HG03045 (cell line): ENCODE measurements around the gene MOXD1.
"Not testable (repeated sequence)": the region's sequence is repeated elsewhere in the genome, so short reads cannot be mapped to it uniquely, and the experiment has no call there.

Source experiments
- ATAC-seq: cut with Tn5 transposase; IDR thresholded peaks from one replicate; pipeline ENCODE4 v1.9.1; 2021; ENCODE audit warnings: mild to moderate bottlenecking, moderate library complexity; ENCODE audit not compliant: unreplicated experiment

MOXD1 gene

DNA sequence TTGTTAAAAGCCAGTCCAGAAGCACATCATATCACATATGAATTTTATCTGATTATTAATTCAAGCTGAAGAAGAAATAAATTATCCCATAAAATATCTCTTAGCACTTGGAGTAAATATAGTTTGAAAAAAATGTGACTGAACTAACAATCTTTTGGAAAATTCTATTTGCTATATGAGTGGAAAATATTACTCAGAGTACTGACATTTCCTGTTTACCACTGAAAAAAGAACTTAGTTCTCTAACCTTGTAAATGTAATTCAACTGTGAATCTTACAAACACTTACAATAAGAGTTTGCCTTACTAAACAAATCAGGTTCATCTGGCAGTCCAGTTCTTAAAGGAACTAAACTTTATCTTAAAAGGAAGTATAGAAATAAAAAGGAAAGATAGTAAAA lies 44.2 kb downstream of the MOXD1 start:
- no peak for ATAC-seq

DNA sequence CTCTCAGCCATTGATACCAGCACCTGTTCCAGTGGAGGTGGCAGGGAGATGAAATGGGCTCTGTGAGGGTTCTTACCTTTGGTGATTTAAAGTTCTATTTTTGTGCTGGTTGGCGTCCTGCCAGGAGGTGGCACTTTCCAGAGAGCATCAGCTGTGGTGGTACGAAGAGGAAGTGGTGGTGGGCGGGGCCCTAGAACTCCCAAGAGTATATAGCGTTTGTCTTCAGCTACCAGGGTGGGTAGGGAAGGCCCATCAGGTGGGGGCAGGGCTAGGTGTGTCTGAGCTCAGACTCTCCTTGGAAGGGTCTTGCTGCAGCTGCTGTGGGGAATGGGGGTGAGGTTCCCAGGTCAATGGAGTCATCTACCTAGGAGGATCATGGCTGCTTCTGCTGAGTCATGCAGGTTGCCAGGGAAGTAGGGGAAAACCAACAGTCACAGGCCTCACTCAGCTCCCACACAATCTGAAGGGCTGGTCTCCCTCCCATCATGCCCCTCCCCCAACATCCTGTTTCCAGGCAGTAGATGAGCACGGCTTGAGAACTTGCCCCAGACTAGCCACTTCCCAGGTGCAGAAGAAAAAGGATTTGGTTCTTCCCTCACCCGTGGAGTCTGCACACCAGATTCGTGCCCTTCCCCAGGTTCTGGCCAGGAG lies 46.6 kb downstream of the MOXD1 start:
- no peak for ATAC-seq

DNA sequence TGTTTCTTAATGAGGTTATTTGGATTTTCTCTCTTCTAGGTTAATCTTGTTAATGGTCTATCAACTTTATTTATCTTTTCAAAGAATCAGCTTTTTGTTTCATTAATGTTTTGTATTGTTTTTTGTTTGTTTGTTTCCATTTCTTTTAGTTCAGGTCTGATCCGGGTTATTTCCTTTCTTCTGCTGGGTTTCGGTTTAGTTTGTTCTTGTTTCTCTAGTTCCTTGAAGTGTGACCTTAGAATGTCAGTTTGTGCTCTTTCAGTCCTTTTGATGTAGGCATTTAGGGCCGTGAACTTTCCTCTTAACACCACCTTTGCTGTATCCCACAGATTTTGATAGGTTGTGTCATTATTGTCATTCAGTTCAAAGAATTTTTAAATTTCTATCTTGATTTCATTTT lies 49.3 kb downstream of the MOXD1 start:
- ATAC-seq: not testable (repeated sequence)

DNA sequence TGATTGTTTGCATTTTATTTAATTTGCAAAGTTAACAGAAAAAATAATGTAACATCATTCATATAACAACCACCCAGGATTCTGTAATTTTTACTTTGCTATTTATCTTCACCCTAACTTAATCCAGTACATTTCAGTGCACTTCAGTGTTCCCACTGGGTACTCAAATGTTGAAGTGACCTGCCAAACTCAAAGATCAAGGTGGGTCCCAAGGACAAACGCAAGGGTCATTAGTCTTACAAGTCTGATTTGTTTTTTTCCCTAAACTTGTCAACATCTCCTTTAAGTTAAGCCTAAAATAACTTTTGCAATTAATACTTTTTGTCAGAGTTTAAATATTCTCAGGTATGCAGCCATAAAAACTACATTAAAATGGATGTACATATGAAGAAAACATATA lies 53.0 kb downstream of the MOXD1 start:
- ATAC-seq: no peak

DNA sequence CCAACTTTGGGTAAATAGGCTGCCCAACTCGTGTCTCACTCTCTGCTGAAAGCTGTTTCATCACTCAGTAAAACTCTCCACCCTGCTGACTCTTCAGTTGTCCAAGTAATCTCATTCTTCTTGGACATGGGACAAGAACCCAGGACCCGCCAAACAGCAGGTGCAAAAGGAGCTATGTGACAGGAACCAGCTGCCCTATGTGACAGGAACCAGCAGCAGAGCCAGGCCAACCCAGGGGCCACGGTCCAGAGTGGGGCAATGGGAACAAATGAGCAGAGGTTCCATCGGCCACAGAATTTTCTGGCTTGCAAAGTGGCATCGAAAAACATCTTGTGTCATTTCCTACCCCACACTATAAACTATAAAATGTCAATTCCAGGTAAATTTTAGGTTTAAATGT lies 56.5 kb downstream of the MOXD1 start:
- ATAC-seq: no peak

DNA sequence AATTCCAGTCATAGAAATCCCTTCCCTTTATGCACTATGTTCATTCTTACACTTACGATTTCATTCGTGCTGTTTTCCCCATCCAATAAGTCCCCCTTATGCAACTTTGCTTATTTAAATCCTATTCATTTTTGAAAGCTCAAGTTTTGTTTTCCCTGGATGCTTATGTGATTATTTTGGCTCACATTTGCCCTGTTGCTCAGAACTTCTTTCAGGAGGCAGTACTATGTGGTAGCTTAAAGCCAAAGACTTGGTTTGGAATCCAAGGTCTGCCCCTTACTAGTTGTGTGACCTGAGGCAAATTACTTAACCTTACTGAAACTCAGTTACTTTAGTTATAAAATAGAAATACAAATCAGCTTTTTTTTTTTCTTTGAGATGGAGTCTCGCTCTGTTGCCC lies 59.6 kb downstream of the MOXD1 start:
- no peak for ATAC-seq

DNA sequence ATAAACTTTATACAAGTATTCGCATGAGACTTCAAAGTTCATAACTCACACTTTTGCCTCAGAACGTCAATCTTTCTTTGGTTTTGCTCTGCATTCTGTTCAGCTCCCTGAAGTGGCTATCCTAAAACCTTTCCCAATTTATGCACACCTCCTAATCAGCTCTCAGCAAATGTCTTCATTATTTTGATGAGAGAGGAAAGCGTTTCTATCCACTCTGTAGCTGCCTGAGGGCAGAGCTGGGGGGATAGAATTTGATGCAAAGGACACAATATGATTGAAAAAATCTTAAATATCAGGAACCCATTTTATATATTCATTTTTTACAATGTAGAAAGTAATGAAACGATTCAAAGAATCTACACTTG lies 66.8 kb downstream of the MOXD1 start:
- ATAC-seq: no peak

DNA sequence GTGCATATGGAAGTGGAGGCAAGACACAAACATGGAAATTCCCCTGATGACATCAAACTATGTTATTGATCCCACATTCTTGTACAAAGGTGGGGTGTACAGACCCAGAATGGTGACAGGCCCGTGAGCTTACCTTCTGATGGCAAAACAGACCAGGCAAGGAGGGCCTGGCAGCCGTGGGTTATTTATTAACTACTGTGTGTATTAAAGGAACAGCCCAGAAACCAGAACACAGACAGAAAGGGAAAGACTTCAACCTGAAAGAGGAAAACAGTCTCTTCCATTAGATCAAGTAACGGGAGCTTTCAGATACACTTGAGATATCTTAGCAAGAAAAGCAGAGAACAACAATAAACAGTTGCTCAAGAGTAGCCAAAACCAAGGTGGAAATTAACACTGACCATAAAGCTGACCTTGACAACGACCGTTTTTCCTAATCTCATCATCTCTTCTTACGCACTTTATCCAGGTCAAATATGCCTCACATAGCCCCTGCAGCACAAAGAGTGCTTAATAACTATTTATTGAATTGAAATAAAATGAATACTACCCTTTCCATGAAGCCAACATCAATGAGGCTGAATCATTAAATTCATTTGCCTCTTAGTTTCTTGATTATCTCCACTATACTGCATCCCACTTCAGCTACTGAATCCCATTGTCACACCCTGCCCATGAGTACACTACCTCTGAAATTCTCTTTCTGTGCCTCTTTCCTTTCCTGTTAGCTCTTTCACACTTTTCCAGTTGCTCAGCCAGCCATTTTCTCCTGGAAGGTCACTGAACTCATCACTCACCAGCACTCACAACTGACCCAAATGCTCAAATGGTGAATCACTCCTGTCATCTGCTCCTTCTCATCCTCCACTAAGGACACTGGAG lies 67.4 kb downstream of the MOXD1 start:
- no peak for ATAC-seq

DNA sequence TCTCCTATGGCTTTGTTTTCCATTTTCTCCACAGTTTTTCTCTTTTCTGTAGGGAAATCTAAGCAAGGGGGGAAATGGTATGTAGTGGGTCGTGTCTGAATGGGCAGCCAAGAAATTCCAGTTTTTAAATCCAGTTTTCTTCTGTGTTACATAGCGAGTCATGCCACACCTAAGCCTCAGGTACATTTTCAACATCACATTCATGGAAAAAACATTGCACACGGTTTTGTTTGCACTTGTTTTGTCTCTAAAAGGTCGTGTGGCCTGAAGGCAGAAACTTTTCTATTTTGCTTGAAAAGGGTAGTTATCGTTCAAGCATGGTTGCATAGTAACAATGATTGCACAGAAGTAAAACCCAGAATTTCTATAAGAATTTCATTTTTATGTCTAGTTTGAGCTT lies 70.5 kb downstream of the MOXD1 start:
- no peak for ATAC-seq

DNA sequence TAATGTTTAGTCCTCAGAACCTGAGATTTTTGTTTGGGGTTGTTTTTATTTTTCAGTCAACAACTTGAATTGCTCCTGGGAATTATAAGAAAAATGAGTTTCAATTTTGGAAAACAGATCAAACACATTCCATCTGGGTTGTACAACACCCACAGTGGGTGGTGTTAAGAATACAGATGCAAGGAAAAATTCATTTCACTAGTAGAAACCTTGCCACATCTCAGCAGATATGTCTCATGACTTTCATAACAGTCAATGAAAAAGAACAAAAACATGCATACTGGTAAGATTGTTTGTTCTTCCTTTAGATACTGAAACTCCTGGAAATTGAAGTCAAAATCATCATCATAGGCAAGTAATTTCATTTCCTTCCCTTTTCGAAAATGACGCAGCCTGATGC lies 78.9 kb downstream of the MOXD1 start:
- ATAC-seq: no peak

DNA sequence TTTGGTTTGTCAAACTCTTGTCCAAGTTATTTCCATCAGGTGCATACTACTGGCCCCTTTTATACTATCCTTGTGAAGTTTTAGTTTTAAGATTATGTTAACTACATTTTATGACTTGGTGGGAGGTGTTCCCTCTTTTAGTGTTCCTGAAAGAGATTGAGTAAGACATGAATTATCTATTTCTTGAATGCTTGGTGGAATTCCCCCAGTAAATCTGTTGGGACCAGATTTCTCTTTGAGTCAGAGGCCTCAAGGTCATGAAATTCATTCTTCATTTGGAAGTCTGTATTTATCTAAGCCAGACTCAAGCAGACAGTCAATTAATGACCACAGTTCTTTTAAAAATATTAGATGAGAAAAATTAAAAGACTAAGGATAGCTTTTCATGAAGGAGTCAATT lies 81.3 kb downstream of the MOXD1 start:
- no peak for ATAC-seq

DNA sequence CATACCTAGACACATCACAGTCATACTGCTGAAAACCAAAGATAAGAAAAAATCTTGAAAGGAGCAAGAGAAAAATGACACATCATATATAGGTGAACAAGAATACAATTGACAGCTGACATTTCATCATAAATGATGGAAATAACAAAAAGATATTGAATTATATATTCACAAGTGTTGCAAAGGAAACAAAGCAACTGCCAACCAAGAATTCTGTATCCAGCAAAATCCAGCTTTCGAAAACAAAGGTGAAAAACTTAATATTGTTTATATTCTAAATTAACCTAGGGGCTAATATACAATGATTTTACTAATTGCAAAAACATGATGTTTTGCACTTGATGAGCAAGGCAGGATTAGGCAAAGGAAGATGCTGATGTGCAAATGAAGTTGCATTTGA lies 84.3 kb downstream of the MOXD1 start:
- ATAC-seq: no peak

DNA sequence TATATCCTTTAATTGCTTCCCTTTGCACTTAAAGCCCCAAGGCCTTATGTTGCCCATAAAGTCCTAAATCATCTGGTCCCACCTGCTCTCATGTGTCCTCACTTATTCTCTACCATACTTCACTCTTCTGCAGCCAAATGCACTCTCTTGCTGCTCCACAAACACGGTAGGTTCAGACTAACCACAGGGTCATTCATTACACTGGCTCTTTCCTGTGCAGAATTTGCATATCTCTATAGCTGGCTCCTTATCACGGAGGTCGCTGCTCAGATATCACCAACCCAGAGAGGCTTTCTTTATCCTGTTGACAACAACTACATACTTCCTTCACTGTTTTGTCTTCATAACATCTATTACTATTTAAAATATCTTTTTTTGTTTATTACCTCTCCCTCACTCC lies 86.8 kb downstream of the MOXD1 start:
- ATAC-seq: no peak

DNA sequence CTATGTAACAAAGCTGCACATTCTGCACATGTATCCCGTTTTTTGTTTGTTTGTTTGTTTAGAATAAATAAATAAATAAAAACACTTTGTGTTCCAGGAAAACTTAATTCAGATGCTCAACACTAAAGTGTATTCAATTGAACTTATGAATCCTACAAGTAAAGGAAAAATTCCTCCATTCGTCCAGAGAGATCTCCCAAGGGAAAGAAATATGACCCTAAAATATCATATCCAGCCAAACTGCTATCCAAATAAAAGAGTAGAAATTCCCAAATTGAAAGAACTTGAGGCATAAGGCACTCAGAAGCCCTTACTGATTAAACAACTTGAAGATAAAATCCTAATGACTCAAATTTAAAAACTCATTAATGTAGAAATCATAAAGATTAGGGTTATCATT lies 90.4 kb downstream of the MOXD1 start:
- no peak for ATAC-seq

DNA sequence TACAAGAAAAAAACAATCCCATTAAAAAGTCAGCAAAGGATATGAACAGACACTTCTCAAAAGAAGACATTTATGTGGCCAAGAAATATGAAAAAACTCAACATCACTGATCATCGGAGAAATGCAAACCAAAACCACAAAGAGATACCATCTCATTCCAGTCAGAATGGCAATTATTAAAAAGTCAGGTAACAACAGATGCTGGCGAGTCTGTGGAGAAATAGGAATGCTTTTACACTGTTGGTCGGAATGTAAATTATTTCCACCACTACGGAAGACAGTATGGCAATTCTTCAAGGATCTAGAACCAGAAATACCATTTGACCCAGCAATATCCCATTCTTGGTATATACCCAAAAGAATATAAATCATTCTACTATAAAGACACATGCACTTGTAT lies 91.1 kb downstream of the MOXD1 start:
- not testable (repeated sequence) for ATAC-seq

DNA sequence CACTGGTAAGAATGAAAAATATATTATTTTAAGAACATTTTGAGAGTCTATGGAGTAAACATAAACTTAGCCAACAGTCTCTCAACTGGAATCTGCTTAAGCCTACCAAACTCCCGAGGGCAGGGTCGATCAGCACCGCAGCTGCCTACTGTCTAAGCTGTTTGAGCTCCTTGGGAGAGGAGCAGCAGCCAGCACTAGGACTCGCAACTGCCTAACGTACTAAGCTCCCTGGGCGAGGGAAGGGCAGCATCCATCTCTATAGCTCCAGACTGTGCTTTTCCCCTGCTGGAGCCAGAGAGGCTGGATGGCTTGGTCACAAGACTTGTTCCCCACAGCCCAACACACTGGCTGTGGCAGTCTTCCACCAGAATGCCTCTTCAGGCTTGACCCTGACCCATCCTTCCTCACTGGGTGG lies 96.4 kb downstream of the MOXD1 start:
- no peak for ATAC-seq

DNA sequence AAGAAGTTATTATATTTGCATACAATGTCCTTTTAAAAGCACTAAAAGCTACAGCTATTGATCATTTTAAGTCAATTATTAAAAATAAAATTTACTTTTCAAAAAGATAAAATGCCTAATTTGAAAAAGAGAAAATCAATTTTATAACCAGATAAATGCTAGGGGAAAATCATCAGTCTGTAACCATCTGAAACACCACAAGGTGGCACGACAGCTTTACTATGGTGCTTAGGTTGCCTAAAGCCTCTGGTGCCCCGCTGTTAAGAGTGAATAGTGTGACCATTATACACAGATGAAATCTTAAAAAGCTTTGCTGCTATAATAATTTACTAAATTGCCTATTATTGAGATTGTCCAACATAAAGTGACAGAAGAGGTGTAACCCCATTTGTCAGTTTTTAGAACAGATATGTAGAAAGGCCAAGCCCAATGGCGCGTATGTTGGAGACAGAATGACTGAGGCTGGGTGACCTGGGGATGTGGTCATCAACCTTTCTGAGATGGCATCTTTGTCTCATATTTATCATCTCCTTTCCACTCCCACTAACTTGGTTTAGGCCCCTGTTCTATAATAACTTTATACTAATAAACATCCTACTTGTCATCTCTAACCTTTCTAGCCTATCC lies 100.8 kb downstream of the MOXD1 start:
- ATAC-seq: no peak

DNA sequence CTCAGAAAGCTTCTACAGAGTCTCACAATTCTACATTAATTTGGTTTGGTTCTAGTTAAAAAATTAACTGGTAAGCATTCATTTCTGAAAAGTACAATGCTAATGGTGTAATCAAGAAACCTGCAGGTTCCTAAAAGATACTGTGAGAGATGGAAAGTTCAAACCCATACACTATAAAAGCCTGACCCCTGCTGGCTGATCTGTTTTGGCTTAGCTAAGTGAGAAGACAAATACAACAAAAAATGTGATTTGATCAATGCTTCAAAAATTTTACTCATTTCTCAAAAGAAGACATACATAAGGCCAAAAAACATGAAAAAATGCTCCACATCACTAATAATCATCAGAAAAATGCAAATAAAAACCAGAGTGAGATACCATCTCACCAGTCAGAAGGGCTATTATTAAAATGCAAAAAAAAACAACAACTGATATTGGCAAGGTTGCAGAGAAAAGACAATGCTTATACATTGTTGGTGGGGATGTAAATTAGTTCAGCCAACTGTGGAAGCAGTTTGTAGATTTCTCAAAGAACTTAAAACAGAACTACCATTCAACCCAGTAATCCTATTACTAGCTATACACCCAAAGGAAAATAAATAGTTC lies 102.8 kb downstream of the MOXD1 start:
- ATAC-seq: peak; percentile 53

DNA sequence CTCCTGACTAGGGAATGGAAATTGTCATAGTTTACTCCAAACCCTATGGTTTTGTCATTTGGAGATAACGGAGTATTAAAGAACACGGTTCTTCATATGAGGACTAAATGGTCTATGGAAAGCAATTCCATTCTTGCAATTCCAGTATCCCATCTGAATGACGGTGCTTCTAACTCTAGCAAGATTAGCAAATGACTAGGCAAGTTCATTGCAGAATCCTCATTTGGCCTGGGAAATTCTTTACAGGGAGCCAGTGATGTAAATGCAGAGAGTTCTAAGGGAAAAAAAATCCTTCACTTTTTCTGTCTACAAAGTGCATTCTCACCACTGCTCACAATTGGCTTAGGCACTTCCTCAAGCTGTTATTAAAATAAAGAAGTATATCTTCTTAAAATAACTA lies 111.5 kb downstream of the MOXD1 start:
- ATAC-seq: no peak

DNA sequence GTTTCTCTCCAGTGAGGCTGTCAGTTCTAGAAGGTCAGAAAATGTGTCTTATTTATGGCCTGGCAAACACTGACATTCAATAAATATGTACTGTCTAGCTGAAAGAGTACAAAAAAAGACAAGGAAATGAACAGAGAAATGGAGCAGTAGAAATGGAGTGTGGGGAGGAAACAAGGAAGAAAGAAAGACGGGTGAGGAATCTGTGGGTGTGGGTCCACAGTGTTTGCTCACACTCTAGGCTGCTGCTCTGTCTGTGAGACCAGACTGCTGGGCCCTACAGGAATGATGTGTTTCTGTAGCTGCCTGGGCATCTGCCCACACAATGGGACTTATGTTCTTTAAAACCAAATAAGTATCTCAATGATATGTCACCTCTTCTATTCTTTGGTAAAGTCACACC lies 114.2 kb downstream of the MOXD1 start:
- no peak for ATAC-seq

DNA sequence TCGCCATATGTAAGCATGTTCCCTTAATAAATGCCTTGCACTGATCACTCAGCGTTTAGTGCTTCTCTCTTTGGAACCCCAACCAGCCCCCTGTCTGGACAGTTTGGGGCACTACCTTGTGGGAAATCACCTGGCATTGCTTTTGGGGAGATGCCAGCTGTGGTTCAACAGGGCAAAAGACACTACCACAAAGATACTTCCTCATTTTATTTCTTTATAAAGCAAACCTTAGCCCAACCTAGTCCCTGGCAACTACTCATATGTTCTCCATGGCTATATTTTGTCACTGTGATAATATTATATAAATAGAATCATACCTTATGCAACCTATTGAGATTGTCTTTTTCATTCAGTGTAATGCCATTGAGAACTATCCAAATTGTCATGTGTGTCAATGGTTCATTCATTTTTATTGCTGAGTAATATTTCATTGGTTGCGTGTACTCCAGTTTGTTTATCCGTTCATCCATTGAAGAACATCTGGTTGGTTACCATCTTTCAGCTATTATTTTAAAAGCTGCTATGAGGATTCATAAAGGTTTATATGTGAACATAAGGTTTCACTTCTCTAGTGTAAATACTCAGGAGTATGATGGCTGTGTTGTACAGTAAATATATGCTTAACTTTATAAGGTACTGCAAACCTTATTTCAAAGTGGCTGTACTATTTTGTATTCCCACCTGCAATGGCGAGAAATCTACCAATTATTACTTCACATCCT lies 114.8 kb downstream of the MOXD1 start:
- ATAC-seq: no peak
